IMR-90 (cell line): ENCODE results near the gene AKAP9. TPM values are rescaled to one million over a fixed set of nuclear protein-coding genes. Genes with fewer than 3 reads are reported as not detected.
A peak's percentile ranks its signal among the peaks of the same experiment; 100 is the strongest.

Experiments used
- ATAC-seq: fragments of 200-7000 bp; cut with Tn5 transposase; 2 replicates; pipeline ENCODE4 v1.9.1; 2020; ENCODE audit warnings: low read depth, mild to moderate bottlenecking, moderate library complexity
- BruUV-seq: library from RNA; stranded (reverse); fragments of 400-500 nt; replicated peaks from 2 replicates; lab custom pipeline; 2021; lab: Mats Ljungman, UMichigan
- CTCF ChIA-PET: fragments of 300-600 bp; formaldehyde crosslinking; extraction: SDS; loops from one replicate; lab custom pipeline; 2021; ENCODE audit warnings: antibody characterized with exemption; lab: Yijun Ruan, JAX
- POLR2A ChIA-PET: fragments of 300-600 bp; sonication (Branson Sonifier 250); formaldehyde crosslinking; loops from one replicate; lab custom pipeline; 2022; ENCODE audit warnings: antibody characterized with exemption; ENCODE audit not compliant: unreplicated experiment; lab: Charles Lee
- DNase-seq: peaks from one replicate; pipeline ENCODE4 v3.0.0; 2013
- H2AFZ ChIP-seq: replicated peaks from 2 replicates; pipeline ENCODE3; 2013; ENCODE audit warnings: low read length, mild to moderate bottlenecking; ENCODE audit not compliant: poor library complexity
- H2AK5ac ChIP-seq: 2 replicates; pipeline ENCODE4 v1.6.1; 2013; ENCODE audit warnings: low read depth, low read length, inconsistent platforms
- H2AK9ac ChIP-seq: replicated peaks from 2 replicates; pipeline ENCODE3; 2013; ENCODE audit warnings: mild to moderate bottlenecking, low read depth, low read length, moderate library complexity; ENCODE audit not compliant: poor library complexity
- H2BK120ac ChIP-seq: 2 replicates; pipeline ENCODE4 v1.6.1; 2013; ENCODE audit warnings: low read depth, low read length, inconsistent platforms
- H2BK15ac ChIP-seq: 3 replicates; pipeline ENCODE4 v1.6.1; 2013; ENCODE audit warnings: low read depth, low read length, inconsistent platforms
- H2BK20ac ChIP-seq: 2 replicates; pipeline ENCODE4 v1.6.1; 2013; ENCODE audit warnings: low read depth, mild to moderate bottlenecking, inconsistent platforms, low read length, moderate library complexity
- H2BK5ac ChIP-seq: 2 replicates; pipeline ENCODE4 v1.6.1; 2013; ENCODE audit warnings: mild to moderate bottlenecking, low read depth, low read length, inconsistent platforms; ENCODE audit not compliant: poor library complexity, severe bottlenecking
- H3K14ac ChIP-seq: replicated peaks from 2 replicates; pipeline ENCODE4 v1.6.1; 2013; ENCODE audit warnings: low read depth, low read length, inconsistent platforms
- H3K18ac ChIP-seq: 2 replicates; pipeline ENCODE4 v1.6.1; 2013; ENCODE audit warnings: low read depth, low read length, control low read depth
- H3K23ac ChIP-seq: 2 replicates; pipeline ENCODE4 v1.6.1; 2013; ENCODE audit warnings: low read depth, low read length, inconsistent platforms
- H3K27ac ChIP-seq: 2 replicates; pipeline ENCODE4 v1.5.1; 2013; ENCODE audit warnings: mild to moderate bottlenecking, control low read depth, low read length; ENCODE audit not compliant: insufficient read depth
- H3K27me3 ChIP-seq: 2 replicates; pipeline ENCODE4 v1.6.1; 2013; ENCODE audit warnings: low read length; ENCODE audit not compliant: control insufficient read depth, insufficient read depth
- H3K36me3 ChIP-seq: 2 replicates; pipeline ENCODE4 v1.6.1; 2013; ENCODE audit warnings: low read length, mixed read lengths; ENCODE audit not compliant: control insufficient read depth, insufficient read depth
- H3K4ac ChIP-seq: 2 replicates; pipeline ENCODE4 v1.6.1; 2013; ENCODE audit warnings: low read depth, low read length, inconsistent platforms
- H3K4me1 ChIP-seq: 2 replicates; pipeline ENCODE4 v1.6.1; 2013; ENCODE audit warnings: low read length, mixed read lengths; ENCODE audit not compliant: control insufficient read depth, insufficient read depth
- H3K4me2 ChIP-seq: 2 replicates; pipeline ENCODE4 v1.6.1; 2013; ENCODE audit warnings: low read depth, mild to moderate bottlenecking, control low read depth, low read length, moderate library complexity
- H3K4me3 ChIP-seq: 2 replicates; pipeline ENCODE4 v1.5.1; 2013; ENCODE audit warnings: low read depth, mild to moderate bottlenecking, control low read depth, low read length, moderate library complexity; ENCODE audit not compliant: insufficient read depth
- H3K56ac ChIP-seq: 2 replicates; pipeline ENCODE4 v1.6.1; 2013; ENCODE audit warnings: low read length, inconsistent platforms; ENCODE audit not compliant: insufficient read depth; ENCODE audit errors: extremely low read depth
- H3K79me1 ChIP-seq, 2 experiments: 2 replicates each; pipeline ENCODE4 v1.6.1; 2013; ENCODE audit warnings: low read length in 2 of 2, inconsistent platforms in 1 of 2, low read depth in 1 of 2
- H3K9ac ChIP-seq: 2 replicates; pipeline ENCODE4 v1.6.1; 2013; ENCODE audit warnings: low read depth, low read length, control low read depth
- H3K9me1 ChIP-seq: 2 replicates; pipeline ENCODE4 v1.6.1; 2013; ENCODE audit warnings: low read length, inconsistent platforms; ENCODE audit not compliant: insufficient read depth
- H3K9me3 ChIP-seq: 2 replicates; pipeline ENCODE4 v1.6.1; 2013; ENCODE audit warnings: low read length; ENCODE audit not compliant: control insufficient read depth, insufficient read depth
- H4K20me1 ChIP-seq: 2 replicates; pipeline ENCODE4 v1.6.1; 2013; ENCODE audit warnings: low read length, inconsistent platforms; ENCODE audit not compliant: insufficient read depth
- H4K5ac ChIP-seq: 2 replicates; pipeline ENCODE4 v1.6.1; 2013; ENCODE audit warnings: mild to moderate bottlenecking, low read depth, low read length, control low read depth
- H4K8ac ChIP-seq, 2 experiments: 2 replicates each; pipeline ENCODE4 v1.6.1; 2013; ENCODE audit warnings: low read depth in 2 of 2, low read length in 2 of 2, control low read depth in 1 of 2, inconsistent platforms in 1 of 2
- H4K91ac ChIP-seq: 2 replicates; pipeline ENCODE4 v1.6.1; 2013; ENCODE audit warnings: low read depth, low read length, inconsistent platforms; ENCODE audit not compliant: insufficient read depth
- BHLHE40 ChIP-seq: fragments of 150-350 bp; IDR thresholded peaks from 2 replicates; pipeline ENCODE4 v1.6.1; 2016; ENCODE audit warnings: mild to moderate bottlenecking, low read depth, low read length
- CEBPB ChIP-seq: IDR thresholded peaks from 2 replicates; pipeline ENCODE4 v1.6.1; 2012; ENCODE audit warnings: low read depth, low read length, improper control_type of control experiment
- CHD1 ChIP-seq: IDR thresholded peaks from 2 replicates; pipeline ENCODE4 v1.6.1; 2012; ENCODE audit warnings: low read depth, low read length, improper control_type of control experiment
- CTCF ChIP-seq: conservative IDR thresholded peaks from 2 replicates; pipeline ENCODE4 v1.5.1; 2012; ENCODE audit warnings: mild to moderate bottlenecking, low read depth, low read length, improper control_type of control experiment
- ELK1 ChIP-seq: fragments of 150-350 bp; IDR thresholded peaks from 2 replicates; pipeline ENCODE4 v1.6.1; 2016; ENCODE audit warnings: low read depth, mild to moderate bottlenecking, low read length, moderate library complexity, borderline replicate concordance
- FOS ChIP-seq: fragments of 150-350 bp; IDR thresholded peaks from 2 replicates; pipeline ENCODE4 v1.6.1; 2016; ENCODE audit warnings: low read depth, low read length
- MAFK ChIP-seq: IDR thresholded peaks from 2 replicates; pipeline ENCODE4 v1.6.1; 2012; ENCODE audit warnings: low read depth, low read length, improper control_type of control experiment
- MAZ ChIP-seq: IDR thresholded peaks from 2 replicates; pipeline ENCODE4 v1.6.1; 2012; ENCODE audit warnings: low read depth, mild to moderate bottlenecking, low read length, improper control_type of control experiment, moderate library complexity, borderline replicate concordance
- MXI1 ChIP-seq: IDR thresholded peaks from 2 replicates; pipeline ENCODE4 v1.6.1; 2012; ENCODE audit warnings: low read depth, mild to moderate bottlenecking, low read length, moderate library complexity, borderline replicate concordance
- NFE2L2 ChIP-seq: fragments of 150-350 bp; IDR thresholded peaks from 2 replicates; pipeline ENCODE4 v1.6.1; 2016; ENCODE audit warnings: low read depth, mild to moderate bottlenecking, low read length
- POLR2A ChIP-seq: IDR thresholded peaks from 2 replicates; pipeline ENCODE4 v1.6.1; 2012; ENCODE audit warnings: mild to moderate bottlenecking, low read depth, low read length
- RAD21 ChIP-seq: IDR thresholded peaks from 2 replicates; pipeline ENCODE4 v1.6.1; 2012; ENCODE audit warnings: low read length, improper control_type of control experiment
- RCOR1 ChIP-seq: IDR thresholded peaks from 2 replicates; pipeline ENCODE4 v1.6.1; 2012; ENCODE audit warnings: mild to moderate bottlenecking, low read length, improper control_type of control experiment; ENCODE audit not compliant: insufficient replicate concordance
- RFX5 ChIP-seq: IDR thresholded peaks from 2 replicates; pipeline ENCODE4 v1.8.0; 2012; ENCODE audit warnings: low read depth, mild to moderate bottlenecking, low read length, moderate library complexity
- SMC3 ChIP-seq: fragments of 150-350 bp; IDR thresholded peaks from 2 replicates; pipeline ENCODE4 v1.6.1; 2016; ENCODE audit warnings: low read depth, mild to moderate bottlenecking, antibody characterized with exemption, low read length, moderate library complexity
- USF2 ChIP-seq: fragments of 150-350 bp; IDR thresholded peaks from 2 replicates; pipeline ENCODE4 v1.6.1; 2017; ENCODE audit warnings: mild to moderate bottlenecking, antibody characterized with exemption, low read length, low read depth
- WGBS, 2 experiments: methylation state at CpG; one replicate each; pipeline versions ENCODE4 v1.1.5 to v1.1.7; 2013; ENCODE audit warnings: missing lambda C conversion rate in 2 of 2; ENCODE audit not compliant: insufficient read length in 1 of 2; ENCODE audit errors: extremely low coverage in 2 of 2; 5-methylcytosine and 5-hydroxymethylcytosine counted together
- dilution Hi-C: fragments of 300-500 bp; cut with HindIII; formaldehyde crosslinking; loops from one replicate; pipeline ENCODE4 v1.14.3; 2018; ENCODE audit warnings: low sequenced_read_pairs; ENCODE audit not compliant: unreplicated experiment
- in situ Hi-C: fragments of 300-500 bp; cut with MboI; formaldehyde crosslinking; loops from 3 replicates; pipeline ENCODE4 v1.14.3; 2019; ENCODE audit warnings: low sequenced_read_pairs, inconsistent platforms, mixed read lengths
- intact Hi-C: fragments of 100-400 bp; cut with micrococcal nuclease; formaldehyde crosslinking; loops from 2 replicates; pipeline ENCODE4 v1.10.0; 2022
- polyA plus RNA-seq, 3 experiments: library from polyadenylated mRNA; depleted of rRNA; stranded (reverse); fragments of >200 nt; gene quantifications; 2 replicates each; pipeline ENCODE4 v1.2.3, GENCODE V29; 2012; ENCODE audit warnings: low replicate concordance in 1 of 3
- total RNA-seq: library from RNA; depleted of rRNA; stranded (reverse); fragments of >200 nt; gene quantifications from 2 replicates; pipeline ENCODE4 v1.2.3, GENCODE V29; 2012

Gene AKAP9
- total and polyA plus RNA-seq, 2 of the 4 experiments (the other 2 are of a cell fraction) = 9.7 to 25.3 TPM

GRCh38 chr7:92056286-92056685, 115.6 kb downstream of the AKAP9 start:
- CTCF ChIA-PET = no interaction called here
- no peak for TF ChIP-seq CTCF
- no peak for TF ChIP-seq RAD21
- no peak for TF ChIP-seq MAZ
- no peak for TF ChIP-seq MAFK
- no peak for TF ChIP-seq RFX5
- no peak for TF ChIP-seq CEBPB
- no peak for TF ChIP-seq NFE2L2
- no peak for TF ChIP-seq SMC3
- no peak for TF ChIP-seq BHLHE40
- TF ChIP-seq MXI1 = no peak
- no peak for TF ChIP-seq CHD1
- TF ChIP-seq POLR2A = no peak
- no peak for TF ChIP-seq FOS
- no peak for TF ChIP-seq ELK1
- no peak for TF ChIP-seq USF2
- TF ChIP-seq RCOR1 = no peak

More at GRCh38 chr7:92056286-92056685, 115.6 kb downstream of the AKAP9 start:
- Histone ChIP-seq H3K27me3 (no peaks in the 10 kb centered on the region), H2BK5ac (no peak overlapping the region), H3K4me3 (no peak overlapping the region), H3K36me3 (peaks cover 4% of the 10 kb centered on the region; the same call in 1 of the 2 replicates), H2AK5ac (no peak overlapping the region), H3K27ac (no peak overlapping the region), H2AFZ (no peak overlapping the region), H2BK15ac (no peak overlapping the region), H2AK9ac (no peak overlapping the region), H4K5ac (no peak overlapping the region), H3K9ac (no peak overlapping the region), H4K91ac (no peak overlapping the region), H3K4me1 (no peaks in the 10 kb centered on the region), H3K23ac (no peak overlapping the region), H3K56ac (no peak overlapping the region), H3K14ac (no peak overlapping the region), H3K4ac (no peak overlapping the region), H4K20me1 (no peaks in the 10 kb centered on the region), H4K8ac (no peak overlapping the region), H3K9me1 (no peaks in the 10 kb centered on the region), H3K4me2 (no peak overlapping the region), H2BK120ac (no peak overlapping the region), H3K18ac (no peak overlapping the region), H2BK20ac (no peak overlapping the region), H3K9me3 (no peaks in the 10 kb centered on the region), H3K79me1 (no peaks in the 10 kb centered on the region; a peak in 2 of 4 replicates)
- dilution Hi-C loops (no loop called here), in situ Hi-C loops (no loop called here), intact Hi-C loops (no loop called here)
- no TSS peak for BruUV-seq
- POLR2A ChIA-PET = no interaction called here
- no peak for DNase-seq
- peak; percentile 37 for ATAC-seq
- WGBS, 2 experiments = no CpG with 5 or more reads among the region's 1 CpG
